NCI-H2227 (cell line): ENCODE measurements around the gene BZW1.

ENCODE experiments used
- DNase-seq: peaks from one replicate; lab custom pipeline; 2025; ENCODE audit not compliant: unreplicated experiment; lab: John Stamatoyannopoulos, UW

Gene BZW1

DNA sequence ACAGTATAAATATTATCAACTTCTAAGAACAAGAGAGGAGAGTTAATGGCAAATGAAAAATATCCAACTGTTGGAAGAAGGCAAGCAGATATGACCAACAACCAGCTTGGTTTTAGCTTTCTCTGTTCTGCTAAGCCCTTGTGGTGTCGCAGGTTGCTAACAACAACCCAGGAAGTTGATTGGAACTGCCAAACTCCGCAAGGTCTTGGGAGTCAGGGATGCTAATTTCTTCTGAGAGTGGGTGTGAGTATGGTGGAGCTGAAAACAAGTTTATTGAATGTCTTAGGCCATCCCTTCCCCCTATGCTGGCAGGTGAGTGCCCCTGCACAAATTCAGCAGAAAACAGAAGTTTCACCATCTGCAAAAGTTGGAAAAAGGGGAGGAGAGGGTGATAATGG, 17.5 kb downstream of the BZW1 start:
- DNase-seq: no peak

DNA sequence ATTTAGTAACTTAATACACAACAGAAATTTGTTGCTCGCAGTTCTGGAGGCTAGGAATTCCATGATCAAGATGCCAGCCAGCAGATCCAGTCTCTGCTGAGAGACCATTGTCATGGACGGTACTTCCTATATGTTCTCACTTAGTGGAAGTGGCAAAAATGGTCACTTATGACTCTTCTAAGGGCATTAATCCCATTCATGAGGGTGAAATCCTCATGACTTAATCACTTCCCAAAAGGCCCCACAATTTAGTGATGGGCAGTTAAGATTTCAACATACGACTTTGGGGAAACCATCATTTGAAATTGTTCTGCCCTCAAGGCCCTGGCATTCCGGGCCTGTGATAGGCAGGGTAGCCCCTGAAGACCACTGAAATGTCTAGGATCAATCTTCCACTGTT, 23.0 kb downstream of the BZW1 start:
- no peak for DNase-seq

DNA sequence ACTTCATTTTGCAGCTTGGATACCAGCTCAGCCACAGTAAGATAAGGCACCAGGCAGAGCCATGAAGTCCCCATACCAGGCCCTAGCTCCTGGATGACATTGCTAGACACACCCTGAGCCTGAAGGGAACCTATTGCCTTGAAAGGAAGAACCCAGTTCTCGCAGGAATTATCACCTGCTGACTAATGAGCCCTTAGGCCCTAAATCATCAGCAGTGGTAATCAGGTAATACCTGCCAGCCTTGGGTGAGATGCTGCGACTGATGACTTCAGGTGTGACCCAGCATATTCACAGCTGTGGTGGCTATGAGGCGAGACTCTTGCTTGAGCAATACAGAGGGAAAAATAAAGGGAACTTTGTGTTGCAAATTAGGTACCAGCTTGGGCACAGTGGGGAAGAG, 27.8 kb downstream of the BZW1 start:
- DNase-seq: no peak

DNA sequence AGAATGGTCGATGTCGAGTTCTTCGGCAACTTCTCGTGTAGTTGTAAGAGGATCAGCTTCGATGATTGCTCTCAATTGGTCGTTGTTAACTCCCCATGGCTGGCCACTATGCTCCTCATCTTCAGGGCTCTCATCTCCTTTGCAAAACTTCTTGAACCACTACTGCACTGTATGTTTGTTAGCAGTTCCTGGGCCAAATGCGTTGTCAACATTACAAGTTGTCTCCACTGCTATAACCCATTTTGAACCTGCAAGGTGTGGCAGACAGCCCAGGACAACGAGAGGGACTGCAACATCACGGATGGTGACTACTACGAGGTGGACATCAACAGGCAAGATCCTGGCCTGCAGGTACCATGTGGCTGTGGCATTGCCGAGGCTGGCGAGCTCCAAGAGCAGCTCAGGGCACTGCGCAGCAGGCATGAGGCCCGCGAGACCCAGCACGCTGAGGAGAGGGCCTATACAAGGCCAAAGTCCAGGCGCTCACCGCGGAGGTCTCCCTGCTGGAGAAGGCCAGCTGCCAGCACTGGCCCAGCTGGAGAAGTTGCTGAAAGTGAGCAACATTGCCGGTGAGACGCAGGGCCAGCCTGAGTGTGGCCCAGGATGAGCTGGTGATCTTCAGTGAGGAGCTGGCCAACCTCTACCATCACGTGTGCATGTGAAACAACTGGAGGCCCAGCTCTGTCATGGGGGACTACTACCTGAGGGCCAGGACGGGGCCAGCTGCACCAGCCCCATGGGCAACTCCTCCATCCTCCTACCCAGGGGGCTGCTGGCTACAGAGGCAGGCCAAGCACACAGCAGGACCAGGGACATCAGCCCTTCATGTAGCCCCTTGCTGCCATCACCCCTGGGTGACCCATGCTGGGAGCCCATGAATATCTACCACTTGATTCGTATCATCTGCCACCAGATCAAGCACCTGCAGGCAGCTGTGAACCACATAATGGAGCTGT, 32.6 kb downstream of the BZW1 start:
- DNase-seq: no peak

DNA sequence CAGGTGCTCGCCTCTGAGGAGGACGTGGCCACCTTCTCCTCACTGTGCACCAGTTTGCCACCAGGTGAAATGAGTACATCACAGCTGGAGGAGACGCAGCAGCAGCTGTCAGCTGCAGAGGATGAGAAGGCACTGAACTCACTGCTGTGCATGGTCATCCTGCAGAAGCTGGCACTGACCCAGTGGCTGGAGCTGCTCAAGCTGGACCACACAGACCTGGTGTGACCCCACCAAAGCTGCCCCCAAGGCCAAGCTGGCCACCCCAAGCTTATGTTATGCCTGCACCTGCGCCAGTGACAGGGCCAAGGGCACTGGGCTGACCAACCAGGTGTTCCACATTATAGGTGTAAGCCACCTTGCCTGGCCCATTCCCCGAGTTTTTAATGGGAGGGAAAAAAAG, 33.5 kb downstream of the BZW1 start:
- no peak for DNase-seq

DNA sequence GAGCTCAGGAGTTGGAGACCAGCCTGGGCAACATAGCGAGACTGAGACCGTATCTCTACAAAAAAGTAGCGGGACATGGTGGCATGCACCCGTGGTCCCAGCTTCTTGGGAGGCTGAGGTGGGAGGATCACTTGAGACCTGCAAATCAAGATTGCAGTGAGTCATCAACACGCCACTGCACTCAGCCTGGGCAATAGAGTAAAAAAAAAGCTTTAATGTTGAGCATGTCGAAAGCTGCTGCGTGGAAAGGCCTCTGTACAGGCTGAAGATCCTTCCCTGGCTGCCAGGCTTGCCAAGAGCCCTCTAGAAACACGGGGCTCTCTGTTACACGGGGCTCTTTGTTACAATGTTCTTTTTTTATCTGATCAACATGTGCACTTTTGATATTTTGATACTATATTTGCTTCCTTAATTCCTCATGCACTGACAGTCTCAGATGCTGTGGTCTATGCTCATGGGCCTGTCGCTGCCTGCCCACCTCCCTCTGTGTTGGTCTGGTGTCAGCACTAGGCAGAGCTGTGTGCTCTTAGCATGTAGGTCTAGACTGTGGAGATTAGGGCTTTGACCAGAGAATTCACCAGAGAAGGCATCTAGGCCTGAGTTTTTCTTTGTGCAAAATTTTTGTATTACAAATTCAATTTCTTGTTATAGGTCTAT, 34.1 kb downstream of the BZW1 start:
- DNase-seq: no peak

DNA sequence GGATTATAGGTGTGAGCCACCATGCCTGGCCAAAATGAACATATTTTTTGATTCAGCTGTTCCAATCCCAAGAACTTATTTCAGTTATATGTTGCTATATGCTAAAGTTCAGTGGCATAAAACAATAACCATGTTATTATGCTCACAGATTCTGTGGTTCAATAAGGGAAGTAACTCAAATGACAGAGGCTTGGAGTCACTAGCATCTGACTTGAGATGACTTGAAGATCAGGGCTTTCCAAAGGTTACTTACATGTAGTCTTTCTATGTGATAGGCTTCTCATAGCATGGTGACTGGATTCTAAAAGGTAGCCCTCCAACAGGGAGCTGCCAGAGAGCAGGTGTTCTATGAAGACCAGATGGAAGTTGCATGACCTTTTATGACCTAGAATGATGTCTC, 35.6 kb downstream of the BZW1 start:
- DNase-seq: no peak

DNA sequence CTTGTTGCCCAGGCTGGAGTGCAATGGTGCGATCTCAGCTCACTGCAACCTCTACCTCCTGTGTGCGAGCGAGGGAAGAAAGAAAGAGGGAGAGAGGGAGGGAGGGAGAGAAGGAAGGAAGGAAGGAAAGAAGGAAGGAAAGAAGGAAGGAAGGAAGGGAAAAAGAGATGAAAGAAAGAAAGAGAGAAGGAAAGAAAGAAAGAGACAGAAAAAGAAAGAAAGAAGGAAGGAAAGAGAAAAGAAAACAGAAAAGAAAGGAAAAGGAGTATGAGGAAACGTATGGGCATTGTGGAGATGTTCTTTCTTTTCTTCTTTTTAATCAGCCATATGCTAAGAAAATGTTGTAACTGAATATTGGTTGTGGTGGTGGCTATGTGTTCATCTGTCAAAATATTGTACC, 36.2 kb downstream of the BZW1 start:
- no peak for DNase-seq

DNA sequence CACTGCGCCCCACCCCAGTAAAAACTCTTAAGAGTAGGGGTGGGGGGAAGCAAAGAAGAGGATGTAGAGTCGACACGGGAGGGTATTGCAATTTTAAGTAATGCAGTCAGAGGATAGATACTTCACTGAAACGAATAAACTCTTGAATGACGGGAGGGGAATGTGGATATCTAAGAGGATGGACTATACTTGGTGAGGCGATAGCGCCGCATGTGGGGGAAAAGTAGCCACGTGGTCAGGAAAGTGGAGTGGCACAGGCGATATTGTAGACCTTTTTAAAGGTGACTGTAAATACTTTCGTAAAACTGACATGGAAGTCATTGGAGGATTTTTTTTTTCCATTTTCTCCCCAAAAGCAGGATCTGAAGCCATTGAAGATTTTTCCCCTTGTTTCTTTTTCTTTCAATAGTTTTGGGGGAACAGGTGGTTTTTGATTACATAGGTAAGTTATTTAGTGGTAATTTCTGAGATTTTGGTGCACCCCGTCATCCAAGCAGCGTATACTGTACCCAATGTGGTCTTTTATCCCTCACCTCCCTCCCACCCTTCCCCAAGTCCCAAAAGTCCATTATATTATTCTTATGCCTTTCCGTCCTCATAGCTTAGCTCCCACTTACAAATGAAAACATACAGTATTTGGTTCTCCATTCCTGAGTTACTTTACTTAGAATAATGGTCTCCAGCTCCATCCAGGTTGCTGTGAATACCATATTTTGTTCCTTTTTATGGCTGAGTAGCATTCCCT, 39.0 kb downstream of the BZW1 start:
- DNase-seq: no peak

DNA sequence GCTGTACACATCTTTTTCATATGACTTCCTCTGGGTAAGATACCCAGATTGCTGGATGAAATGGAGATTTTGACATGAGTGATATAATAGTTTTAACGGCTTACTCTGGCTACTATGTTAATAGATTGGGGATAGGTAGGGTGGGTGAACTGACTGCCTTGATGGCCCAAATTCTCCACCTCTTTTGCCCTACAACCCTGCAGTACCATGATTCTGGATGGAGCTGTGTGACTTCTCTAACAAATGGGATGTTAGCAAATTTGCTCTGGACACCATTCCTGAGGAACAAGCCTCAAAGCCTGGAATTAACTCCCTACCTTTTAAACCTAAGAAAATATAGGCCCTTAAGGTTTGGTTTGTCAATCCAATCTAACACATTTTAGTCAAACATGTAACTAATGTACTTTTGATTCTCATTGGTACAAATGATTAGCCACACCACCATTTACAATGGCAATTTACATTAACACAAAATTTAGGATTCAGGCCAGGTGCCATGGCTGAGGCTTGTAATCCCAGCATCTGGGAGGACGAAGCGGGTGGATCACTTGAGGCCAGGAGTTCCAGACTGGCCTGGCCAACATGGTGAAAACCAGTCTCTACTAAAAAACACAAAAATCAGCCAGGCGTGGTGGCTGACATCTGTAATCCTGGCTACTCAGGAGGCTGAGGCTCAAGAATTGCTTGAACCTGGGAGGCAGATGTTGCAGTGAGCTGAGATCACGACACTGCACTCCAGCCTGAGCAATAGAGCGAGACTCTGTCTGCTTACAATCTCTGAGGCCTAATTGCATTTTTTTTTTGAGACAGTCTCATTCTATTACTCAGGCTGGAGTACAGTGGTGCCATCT, 39.9 kb downstream of the BZW1 start:
- DNase-seq: no peak

DNA sequence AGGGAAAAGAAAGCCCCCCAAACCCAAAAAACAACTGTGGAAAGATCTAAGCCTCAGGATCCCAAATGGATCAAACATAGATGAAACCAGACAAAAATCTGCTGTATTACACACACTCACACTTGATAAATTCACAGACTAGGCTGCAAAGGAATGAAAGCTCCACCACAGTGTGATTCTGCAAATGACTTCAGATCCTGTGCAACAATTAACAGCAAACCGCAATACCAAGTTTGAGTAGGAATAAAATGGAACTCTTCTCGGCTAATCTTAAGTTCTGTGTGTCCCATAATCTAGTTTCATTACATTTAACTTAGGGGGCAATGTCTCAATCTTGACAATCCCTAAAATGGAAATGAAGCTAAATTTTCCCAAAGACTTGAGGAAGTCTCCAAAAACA, 40.9 kb downstream of the BZW1 start:
- no peak for DNase-seq

DNA sequence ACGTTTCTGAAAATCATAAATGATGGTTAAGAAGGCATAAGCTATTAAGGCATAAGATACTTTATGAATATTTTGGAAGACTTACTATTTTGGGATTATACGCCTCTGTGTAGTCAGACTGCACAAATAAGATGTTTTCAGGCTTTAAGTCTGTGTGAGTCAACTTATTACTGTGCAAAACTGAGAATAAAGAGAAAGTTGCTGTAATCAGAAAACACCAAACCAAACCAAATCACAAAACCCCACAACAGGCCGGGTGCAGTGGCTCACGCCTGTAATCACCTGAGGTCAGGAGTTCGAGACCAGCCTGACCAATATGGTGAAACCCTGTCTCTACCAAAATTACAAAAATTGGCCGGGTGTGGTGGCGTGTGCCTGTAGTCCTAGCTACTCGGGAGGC, 45.1 kb downstream of the BZW1 start:
- no peak for DNase-seq

DNA sequence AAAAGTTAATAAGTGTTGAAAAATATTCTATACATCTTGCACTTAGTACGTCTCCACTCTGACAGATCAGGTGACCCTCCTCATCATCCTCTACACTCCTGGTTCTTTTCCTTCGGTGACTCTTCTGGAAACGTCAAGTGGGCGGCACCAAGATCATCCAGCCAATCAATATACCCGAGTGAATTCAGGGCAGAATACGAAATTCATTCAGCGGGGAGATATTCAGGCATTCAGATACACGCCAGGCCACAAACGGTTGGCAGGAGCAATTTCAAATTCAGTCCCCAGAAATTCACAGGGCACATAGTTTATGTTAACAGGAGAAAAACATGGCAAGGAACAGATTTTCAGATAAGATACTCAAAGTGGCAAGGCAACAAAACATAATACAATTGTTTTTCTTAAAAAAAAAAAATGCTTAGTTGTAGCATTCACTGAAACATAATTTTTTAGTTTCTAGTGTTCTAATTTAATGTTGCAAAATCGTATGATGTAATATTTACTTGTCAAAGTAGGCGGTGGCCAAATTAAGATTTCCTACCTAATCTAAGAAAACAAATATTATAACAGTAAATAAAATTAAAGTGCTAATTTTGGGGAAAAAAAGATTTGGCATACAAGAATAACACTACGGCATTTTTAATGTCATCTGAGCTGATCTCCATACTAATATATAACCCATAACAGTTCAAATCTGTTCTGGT, 48.5 kb downstream of the BZW1 start:
- DNase-seq: peak; percentile 58

DNA sequence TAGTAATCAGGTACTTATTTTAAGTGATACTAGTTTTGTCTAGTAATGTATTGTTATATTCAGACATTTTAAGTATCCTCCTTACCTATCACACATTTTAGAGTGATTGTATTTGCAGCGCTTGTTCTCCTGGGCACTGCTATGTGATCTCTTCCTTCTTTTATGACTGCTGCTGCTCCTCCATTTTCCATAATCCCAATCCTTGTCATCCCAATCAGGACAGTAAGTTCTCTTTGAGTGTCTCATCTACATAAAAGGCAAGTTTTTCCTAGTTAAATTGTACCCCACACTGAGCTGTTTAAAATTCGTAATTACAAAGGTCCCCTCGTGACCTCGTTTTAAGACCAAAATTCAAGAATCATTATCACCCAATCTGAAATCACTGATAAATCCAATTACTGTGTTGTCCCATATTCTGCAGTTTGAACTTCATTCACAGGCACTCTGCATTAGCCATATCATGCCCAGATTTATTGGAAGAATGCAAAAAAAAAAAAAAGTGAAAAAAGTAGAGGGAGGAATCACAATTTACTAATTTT, 50.0 kb downstream of the BZW1 start:
- no peak for DNase-seq

DNA sequence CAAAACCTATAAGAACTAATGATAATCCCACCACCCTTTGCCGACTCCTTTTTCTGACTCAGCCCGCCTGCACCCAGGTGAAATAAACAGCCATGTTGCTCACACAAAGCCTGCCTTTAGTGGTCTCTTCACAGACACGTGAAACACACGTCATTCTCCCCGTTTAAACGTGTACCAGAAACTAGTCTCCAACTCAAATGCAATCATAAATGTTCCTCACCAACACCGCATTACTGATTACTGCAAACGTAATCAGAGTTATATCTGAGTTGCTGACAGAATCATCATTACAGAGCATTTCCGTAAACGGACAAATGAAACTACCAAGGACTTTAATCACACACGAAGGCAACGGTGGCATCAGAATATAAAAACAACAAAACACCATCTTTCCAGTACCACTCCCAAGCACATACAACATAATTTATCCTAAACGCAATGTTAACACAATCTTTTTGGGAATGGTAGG, 50.9 kb downstream of the BZW1 start:
- peak; percentile 60 for DNase-seq

DNA sequence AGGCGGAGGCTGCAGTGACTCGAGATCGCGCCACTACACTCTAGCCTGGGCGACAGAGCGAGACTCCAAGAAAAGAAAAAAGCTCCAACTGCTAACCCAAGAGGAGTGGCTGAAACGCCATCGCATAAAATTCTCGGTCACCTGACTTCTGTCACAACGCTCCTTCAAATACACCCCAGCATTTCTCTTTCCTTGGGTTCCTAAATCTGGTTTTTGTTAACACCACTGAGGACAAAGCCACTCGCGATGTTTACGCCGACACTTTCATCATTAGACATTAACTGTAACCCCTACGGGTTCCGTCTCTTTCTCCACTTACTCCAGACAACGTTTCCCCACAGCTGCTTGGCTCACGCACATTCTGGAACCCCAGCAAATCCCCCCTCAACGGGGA, 52.1 kb downstream of the BZW1 start:
- DNase-seq: peak; percentile 77

DNA sequence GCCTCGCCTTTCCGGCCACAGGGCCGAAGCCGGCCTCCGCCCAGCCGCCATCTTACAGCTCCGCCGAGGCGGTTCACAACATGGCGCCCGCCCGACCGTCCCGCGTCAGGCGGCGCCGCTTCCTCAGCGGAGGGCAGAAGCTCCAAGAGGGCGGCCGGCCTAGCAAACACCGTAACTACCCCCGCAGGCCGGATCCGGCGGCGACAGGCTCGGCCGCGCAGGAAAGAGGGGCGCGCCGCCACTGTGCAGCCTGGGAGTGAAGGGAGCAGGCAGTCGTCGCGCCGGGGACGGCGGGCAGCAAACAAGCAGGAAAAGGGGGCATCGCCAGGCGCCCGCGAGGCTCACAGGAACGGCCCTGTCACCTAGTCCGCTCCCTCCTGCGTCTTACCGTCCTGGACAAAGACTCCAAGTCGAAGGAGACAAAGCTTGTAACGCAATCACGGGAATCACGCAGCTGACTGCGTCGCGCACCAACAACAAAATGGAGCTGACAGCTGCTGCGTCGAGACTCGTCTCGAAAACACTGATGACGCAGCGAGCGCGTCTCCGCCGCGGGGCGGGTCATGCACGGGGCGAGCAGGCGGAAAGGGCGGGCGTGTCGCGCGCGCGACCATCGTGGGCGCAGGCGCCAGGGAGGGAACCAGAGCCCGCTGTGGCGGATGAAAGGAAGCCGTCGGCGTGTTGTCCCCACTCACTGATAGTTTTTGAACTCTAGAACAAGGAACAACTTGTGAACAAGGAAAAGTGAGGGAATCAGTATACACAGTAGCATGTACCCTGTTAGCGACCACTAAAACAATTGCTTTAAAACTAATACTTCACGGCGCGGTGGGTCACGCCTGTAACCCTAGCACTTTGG, 52.7 kb downstream of the BZW1 start, which contains the start of gene CLK1:
Gene CLK1 (minus strand): TSS at position 483 of the 859 bp plus-strand sequence. CDS start 2,796 bp downstream, outside the sequence.
- DNase-seq: peak; percentile 98

DNA sequence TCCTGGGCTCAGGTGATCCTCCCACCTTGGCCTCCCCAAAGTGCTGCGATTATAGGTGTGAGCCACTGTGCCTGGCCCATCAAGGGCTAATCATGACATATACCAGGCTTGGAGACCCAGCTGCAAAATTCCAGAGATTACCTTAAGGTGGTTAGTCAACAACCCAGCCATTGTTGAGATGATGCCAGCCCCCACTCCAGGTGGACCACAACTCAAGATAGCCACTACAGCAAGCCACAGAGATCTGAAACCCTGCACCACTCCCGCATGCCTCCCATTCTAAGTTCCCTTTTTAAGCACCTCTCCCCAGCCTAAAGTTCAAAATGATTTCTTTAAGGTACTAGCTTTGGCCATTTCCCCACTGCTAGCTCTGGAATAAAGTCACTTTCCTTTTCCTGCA, 57.3 kb downstream of the BZW1 start:
- DNase-seq: no peak

DNA sequence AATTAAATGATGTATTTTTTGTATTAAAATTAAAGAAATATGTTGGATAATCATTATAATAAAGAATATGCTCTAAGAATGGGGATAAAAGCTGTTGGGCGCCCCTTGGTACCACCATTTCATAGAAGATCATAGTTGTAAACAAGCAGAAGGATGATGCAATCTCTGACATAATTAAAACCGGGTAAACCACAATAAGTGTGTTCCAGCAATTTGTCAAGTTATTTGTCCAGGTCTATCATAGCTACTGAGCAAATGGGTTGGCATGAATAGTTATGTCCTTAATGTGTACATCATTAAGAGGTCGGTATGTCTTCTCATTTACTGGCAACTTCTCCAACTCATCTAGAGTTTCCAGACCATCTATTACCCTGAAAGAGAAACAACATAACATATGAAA, 59.4 kb downstream of the BZW1 start:
- DNase-seq: no peak
